MM.1S (cell line): ENCODE measurements around the gene CDYL.

Experiments
- EZH2 ChIP-seq: fragments of 300-600 bp; sonication (generic); optimal IDR thresholded peaks from 2 replicates; pipeline ENCODE3; 2017; ENCODE audit warnings: low read depth, mild to moderate bottlenecking, antibody characterized with exemption, low read length, mixed read lengths
- EZH2phosphoT487 ChIP-seq: fragments of 300-600 bp; sonication (generic); IDR thresholded peaks from 2 replicates; pipeline ENCODE4 v1.6.1; 2018; ENCODE audit warnings: antibody characterized with exemption, low read length
- TF ChIP-seq, protein P1 (sequence below): fragments of 300-600 bp; sonication (generic); IDR thresholded peaks from 2 replicates; pipeline ENCODE4 v1.5.1; 2016; ENCODE audit warnings: antibody characterized with exemption, low read length, mixed read lengths

GRCh38 chr6:4743062-4743461 lies 33.1 kb upstream of the CDYL start:
- TF ChIP-seq, protein P1, sequence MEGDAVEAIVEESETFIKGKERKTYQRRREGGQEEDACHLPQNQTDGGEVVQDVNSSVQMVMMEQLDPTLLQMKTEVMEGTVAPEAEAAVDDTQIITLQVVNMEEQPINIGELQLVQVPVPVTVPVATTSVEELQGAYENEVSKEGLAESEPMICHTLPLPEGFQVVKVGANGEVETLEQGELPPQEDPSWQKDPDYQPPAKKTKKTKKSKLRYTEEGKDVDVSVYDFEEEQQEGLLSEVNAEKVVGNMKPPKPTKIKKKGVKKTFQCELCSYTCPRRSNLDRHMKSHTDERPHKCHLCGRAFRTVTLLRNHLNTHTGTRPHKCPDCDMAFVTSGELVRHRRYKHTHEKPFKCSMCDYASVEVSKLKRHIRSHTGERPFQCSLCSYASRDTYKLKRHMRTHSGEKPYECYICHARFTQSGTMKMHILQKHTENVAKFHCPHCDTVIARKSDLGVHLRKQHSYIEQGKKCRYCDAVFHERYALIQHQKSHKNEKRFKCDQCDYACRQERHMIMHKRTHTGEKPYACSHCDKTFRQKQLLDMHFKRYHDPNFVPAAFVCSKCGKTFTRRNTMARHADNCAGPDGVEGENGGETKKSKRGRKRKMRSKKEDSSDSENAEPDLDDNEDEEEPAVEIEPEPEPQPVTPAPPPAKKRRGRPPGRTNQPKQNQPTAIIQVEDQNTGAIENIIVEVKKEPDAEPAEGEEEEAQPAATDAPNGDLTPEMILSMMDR, result no peak
- TF ChIP-seq EZH2phosphoT487, result no peak
- TF ChIP-seq EZH2, result no peak
